Measurements from ENCODE around the gene GABRE.

Gene GABRE

GRCh38 chrX:151973060-151973661 is 1.3 kb downstream of the GABRE start:
- Histone ChIP-seq H3K36me3 (ENCODE audit: control insufficient read depth, insufficient read depth, low read length) (no peaks in the 10 kb centered on the region), H3K4me1 (ENCODE audit: control insufficient read depth, insufficient read depth, low read length) (peaks cover 2% of the 10 kb centered on the region; the same call in 1 of the 2 replicates), H3K27me3 (ENCODE audit: control insufficient read depth, insufficient read depth, low read length) (peaks cover 4% of the 10 kb centered on the region; the same call in 1 of the 2 replicates), H3K4me3 (ENCODE audit: low read length) (no peak overlapping the region), H3K9me3 (ENCODE audit: control insufficient read depth, insufficient read depth, low read length) (no peaks in the 10 kb centered on the region), H3K27ac (ENCODE audit: low read length) (no peak overlapping the region)
- DNase-seq (ENCODE audit: low read depth, low spot score), result no peak
- WGBS (ENCODE audit: insufficient coverage, insufficient read length), result no CpG with 5 or more reads among the region's 4 CpGs

GRCh38 chrX:151970661-151971060 is 3.8 kb downstream of the GABRE start:
- Histone ChIP-seq H3K27ac (ENCODE audit: low read length) (no peak overlapping the region), H3K4me1 (ENCODE audit: control insufficient read depth, insufficient read depth, low read length) (peaks cover 2% of the 10 kb centered on the region; the same call in 1 of the 2 replicates), H3K4me3 (ENCODE audit: low read length) (no peak overlapping the region), H3K36me3 (ENCODE audit: control insufficient read depth, insufficient read depth, low read length) (no peaks in the 10 kb centered on the region), H3K27me3 (ENCODE audit: control insufficient read depth, insufficient read depth, low read length) (peaks cover 4% of the 10 kb centered on the region; the same call in 1 of the 2 replicates), H3K9me3 (ENCODE audit: control insufficient read depth, insufficient read depth, low read length) (no peaks in the 10 kb centered on the region)
- DNase-seq (ENCODE audit: low read depth, low spot score), result no peak
- no CpG with 5 or more reads among the region's 6 CpGs for whole genome bisulfite sequencing (ENCODE audit: insufficient coverage, insufficient read length)

- Histone ChIP-seq H3K27ac (ENCODE audit: low read length) (no peak overlapping the region), H3K4me3 (ENCODE audit: low read length) (no peak overlapping the region)
- WGBS (ENCODE audit: insufficient coverage, insufficient read length), result no CpG with 5 or more reads among the region's 7 CpGs
Observed at GRCh38 chrX:151970027-151970426, 4.4 kb downstream of the GABRE start.

DNA sequence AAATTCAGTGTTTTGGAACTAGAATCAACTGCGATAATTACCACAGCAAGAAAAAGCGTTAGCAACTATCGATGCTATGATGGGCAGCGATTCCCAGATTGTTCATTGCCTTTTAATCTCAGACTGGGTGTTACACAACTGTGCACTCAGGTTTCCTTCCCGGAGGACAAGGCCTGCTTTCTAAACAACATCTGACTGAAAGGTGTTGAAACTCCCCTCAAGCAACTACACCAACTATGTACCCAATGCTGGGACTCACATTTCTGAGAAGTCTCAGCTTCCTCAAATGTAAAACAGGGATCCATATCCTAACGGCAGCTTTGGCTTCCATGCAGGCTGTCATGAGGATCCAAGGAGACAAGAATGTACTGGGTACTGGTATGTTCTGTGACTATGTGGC is 8.2 kb downstream of the GABRE start:
- Histone ChIP-seq H3K4me1 (ENCODE audit: control insufficient read depth, insufficient read depth, low read length) (no peaks in the 10 kb centered on the region; the same call in 1 of the 2 replicates), H3K4me3 (ENCODE audit: low read length) (no peak overlapping the region), H3K27ac (ENCODE audit: low read length) (no peak overlapping the region), H3K9me3 (ENCODE audit: control insufficient read depth, insufficient read depth, low read length) (no peaks in the 10 kb centered on the region), H3K36me3 (ENCODE audit: control insufficient read depth, insufficient read depth, low read length) (no peaks in the 10 kb centered on the region), H3K27me3 (ENCODE audit: control insufficient read depth, insufficient read depth, low read length) (no peaks in the 10 kb centered on the region)
- DNase-seq (ENCODE audit: low read depth, low spot score), result no peak
- no CpG with 5 or more reads among the region's 6 CpGs for WGBS (ENCODE audit: insufficient coverage, insufficient read length)

More at GRCh38 chrX:151970027-151970426, 4.4 kb downstream of the GABRE start:
- Histone ChIP-seq H3K4me1 (ENCODE audit: control insufficient read depth, insufficient read depth, low read length) (peaks cover 2% of the 10 kb centered on the region; the same call in 1 of the 2 replicates), H3K9me3 (ENCODE audit: control insufficient read depth, insufficient read depth, low read length) (no peaks in the 10 kb centered on the region), H3K27me3 (ENCODE audit: control insufficient read depth, insufficient read depth, low read length) (peaks cover 4% of the 10 kb centered on the region; the same call in 1 of the 2 replicates), H3K36me3 (ENCODE audit: control insufficient read depth, insufficient read depth, low read length) (no peaks in the 10 kb centered on the region)
- no peak for DNase-seq (ENCODE audit: low read depth, low spot score)

- Histone ChIP-seq H3K9me3 (ENCODE audit: control insufficient read depth, insufficient read depth, low read length) (no peaks in the 10 kb centered on the region), H3K27ac (ENCODE audit: low read length) (no peak overlapping the region), H3K36me3 (ENCODE audit: control insufficient read depth, insufficient read depth, low read length) (no peaks in the 10 kb centered on the region), H3K4me3 (ENCODE audit: low read length) (no peak overlapping the region), H3K27me3 (ENCODE audit: control insufficient read depth, insufficient read depth, low read length) (no peaks in the 10 kb centered on the region), H3K4me1 (ENCODE audit: control insufficient read depth, insufficient read depth, low read length) (no peaks in the 10 kb centered on the region)
- WGBS (ENCODE audit: insufficient coverage, insufficient read length), result no CpG with 5 or more reads among the region's 5 CpGs
- no peak for DNase-seq (ENCODE audit: low read depth, low spot score)
Observed at GRCh38 chrX:151962034-151962433, 12.4 kb downstream of the GABRE start.

DNA sequence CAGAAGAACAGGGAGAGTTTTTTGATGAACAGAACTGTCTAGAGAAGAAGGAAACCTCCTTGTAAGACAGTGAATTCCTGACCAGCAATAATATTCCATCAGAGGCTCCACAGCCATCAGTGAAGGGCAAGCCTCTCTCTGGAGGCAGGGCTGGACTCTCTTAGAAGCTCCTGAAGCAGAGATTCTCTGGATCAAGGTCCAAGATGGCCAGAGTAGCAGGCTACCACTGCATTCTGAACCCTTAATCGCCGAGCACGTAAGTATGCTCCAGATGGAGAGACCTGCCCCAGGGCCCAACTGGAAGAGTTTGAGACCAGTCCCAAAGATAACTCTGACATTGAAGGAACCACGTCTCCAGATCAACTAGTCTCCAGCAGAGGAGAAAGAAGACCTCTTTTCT is 16.4 kb downstream of the GABRE start:
- Histone ChIP-seq H3K36me3 (ENCODE audit: control insufficient read depth, insufficient read depth, low read length) (no peaks in the 10 kb centered on the region), H3K27ac (ENCODE audit: low read length) (no peak overlapping the region), H3K9me3 (ENCODE audit: control insufficient read depth, insufficient read depth, low read length) (no peaks in the 10 kb centered on the region), H3K4me3 (ENCODE audit: low read length) (no peak overlapping the region), H3K27me3 (ENCODE audit: control insufficient read depth, insufficient read depth, low read length) (no peaks in the 10 kb centered on the region), H3K4me1 (ENCODE audit: control insufficient read depth, insufficient read depth, low read length) (no peaks in the 10 kb centered on the region)
- no CpG with 5 or more reads among the region's 4 CpGs for WGBS (ENCODE audit: insufficient coverage, insufficient read length)
- DNase-seq (ENCODE audit: low read depth, low spot score), result no peak

DNA sequence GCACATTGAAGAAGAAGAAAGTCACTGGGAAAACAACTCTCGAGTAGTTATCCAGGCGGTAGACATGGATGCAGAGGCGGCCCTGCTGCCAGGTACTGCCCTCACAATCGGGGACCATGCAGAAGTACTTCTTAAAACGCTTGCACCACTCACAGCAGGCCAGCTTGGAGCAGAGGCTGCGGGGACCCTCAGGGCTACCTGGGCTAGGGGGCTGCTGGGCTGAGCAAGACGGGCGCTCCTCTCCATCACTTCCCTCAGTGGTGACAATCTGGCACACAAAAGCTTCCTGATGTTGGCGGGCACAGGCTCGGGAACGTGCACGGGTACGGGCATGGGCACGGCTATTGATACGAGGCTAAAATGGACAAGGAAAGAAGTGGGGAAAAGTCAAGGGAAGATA is 19.7 kb downstream of the GABRE start:
- Histone ChIP-seq H3K9me3 (ENCODE audit: control insufficient read depth, insufficient read depth, low read length) (no peaks in the 10 kb centered on the region), H3K27ac (ENCODE audit: low read length) (no peak overlapping the region), H3K27me3 (ENCODE audit: control insufficient read depth, insufficient read depth, low read length) (no peaks in the 10 kb centered on the region), H3K4me3 (ENCODE audit: low read length) (no peak overlapping the region), H3K4me1 (ENCODE audit: control insufficient read depth, insufficient read depth, low read length) (no peaks in the 10 kb centered on the region), H3K36me3 (ENCODE audit: control insufficient read depth, insufficient read depth, low read length) (no peaks in the 10 kb centered on the region)
- no CpG with 5 or more reads among the region's 15 CpGs for WGBS (ENCODE audit: insufficient coverage, insufficient read length)
- DNase-seq (ENCODE audit: low read depth, low spot score), result no peak

- H3K4me3 ChIP-seq (ENCODE audit: low read length), result no peak overlapping the region
- H3K27ac ChIP-seq (ENCODE audit: low read length), result no peak overlapping the region
- H3K4me1 ChIP-seq (ENCODE audit: control insufficient read depth, insufficient read depth, low read length), result no peaks in the 10 kb centered on the region
- H3K36me3 ChIP-seq (ENCODE audit: control insufficient read depth, insufficient read depth, low read length), result no peaks in the 10 kb centered on the region
- H3K27me3 ChIP-seq (ENCODE audit: control insufficient read depth, insufficient read depth, low read length), result no peaks in the 10 kb centered on the region
- DNase-seq (ENCODE audit: low read depth, low spot score), result no peak
- H3K9me3 ChIP-seq (ENCODE audit: control insufficient read depth, insufficient read depth, low read length), result no peaks in the 10 kb centered on the region
Observed at GRCh38 chrX:151938172-151938571, 36.3 kb downstream of the GABRE start.

DNA sequence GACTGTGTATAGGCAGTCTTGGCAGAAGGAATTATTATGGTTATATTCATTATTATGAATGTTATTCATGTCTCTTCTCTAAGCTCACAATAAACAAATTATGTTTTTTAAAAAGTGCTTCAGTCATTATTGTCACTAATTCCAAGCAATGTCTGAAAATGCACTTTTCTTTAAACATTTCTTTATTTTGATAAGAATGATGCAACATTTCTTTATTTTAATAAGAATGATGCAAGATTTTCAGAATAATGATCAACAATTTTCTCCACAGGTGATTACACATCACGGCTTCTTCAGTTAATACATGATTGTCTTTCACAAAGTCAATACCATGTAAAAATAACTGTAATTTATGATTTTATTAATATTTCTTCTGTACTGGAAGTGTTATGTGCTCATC is 39.1 kb downstream of the GABRE start:
- no peak overlapping the region for H3K4me3 ChIP-seq (ENCODE audit: low read length)
- H3K27me3 ChIP-seq (ENCODE audit: control insufficient read depth, insufficient read depth, low read length), result no peaks in the 10 kb centered on the region
- no peaks in the 10 kb centered on the region for H3K36me3 ChIP-seq (ENCODE audit: control insufficient read depth, insufficient read depth, low read length)
- H3K27ac ChIP-seq (ENCODE audit: low read length), result no peak overlapping the region
- DNase-seq (ENCODE audit: low read depth, low spot score), result no peak
- no peaks in the 10 kb centered on the region for H3K4me1 ChIP-seq (ENCODE audit: control insufficient read depth, insufficient read depth, low read length)
- H3K9me3 ChIP-seq (ENCODE audit: control insufficient read depth, insufficient read depth, low read length), result no peaks in the 10 kb centered on the region
- WGBS (ENCODE audit: insufficient coverage, insufficient read length), result no CpG with 5 or more reads among the region's 1 CpG

GRCh38 chrX:151929126-151929525 is 45.4 kb downstream of the GABRE start:
- H3K9me3 ChIP-seq (ENCODE audit: control insufficient read depth, insufficient read depth, low read length), result no peaks in the 10 kb centered on the region
- no peaks in the 10 kb centered on the region for H3K27me3 ChIP-seq (ENCODE audit: control insufficient read depth, insufficient read depth, low read length)
- H3K36me3 ChIP-seq (ENCODE audit: control insufficient read depth, insufficient read depth, low read length), result no peaks in the 10 kb centered on the region
- H3K4me3 ChIP-seq (ENCODE audit: low read length), result no peak overlapping the region
- no peak for DNase-seq (ENCODE audit: low read depth, low spot score)
- WGBS (ENCODE audit: insufficient coverage, insufficient read length), result no CpG with 5 or more reads among the region's 4 CpGs
- H3K4me1 ChIP-seq (ENCODE audit: control insufficient read depth, insufficient read depth, low read length), result 0 out of 2 replicates have a peak, but pooled peaks cover 2% of the 10 kb centered on the region
- H3K27ac ChIP-seq (ENCODE audit: low read length), result no peak overlapping the region

DNA sequence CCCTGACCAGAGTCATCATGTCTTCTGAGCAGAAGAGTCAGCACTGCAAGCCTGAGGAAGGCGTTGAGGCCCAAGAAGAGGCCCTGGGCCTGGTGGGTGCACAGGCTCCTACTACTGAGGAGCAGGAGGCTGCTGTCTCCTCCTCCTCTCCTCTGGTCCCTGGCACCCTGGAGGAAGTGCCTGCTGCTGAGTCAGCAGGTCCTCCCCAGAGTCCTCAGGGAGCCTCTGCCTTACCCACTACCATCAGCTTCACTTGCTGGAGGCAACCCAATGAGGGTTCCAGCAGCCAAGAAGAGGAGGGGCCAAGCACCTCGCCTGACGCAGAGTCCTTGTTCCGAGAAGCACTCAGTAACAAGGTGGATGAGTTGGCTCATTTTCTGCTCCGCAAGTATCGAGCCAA is 50.8 kb downstream of the GABRE start:
- no CpG with 5 or more reads among the region's 6 CpGs for WGBS (ENCODE audit: insufficient coverage, insufficient read length)
- Histone ChIP-seq H3K27me3 (ENCODE audit: control insufficient read depth, insufficient read depth, low read length) (no peaks in the 10 kb centered on the region), H3K4me1 (ENCODE audit: control insufficient read depth, insufficient read depth, low read length) (0 out of 2 replicates have a peak, but pooled peaks cover 2% of the 10 kb centered on the region)

More for the DNA sequence above, 50.8 kb downstream of the GABRE start:
- H3K4me3 ChIP-seq (ENCODE audit: low read length), result no peak overlapping the region
- no peak for DNase-seq (ENCODE audit: low read depth, low spot score)
- no peaks in the 10 kb centered on the region for H3K9me3 ChIP-seq (ENCODE audit: control insufficient read depth, insufficient read depth, low read length)
- H3K36me3 ChIP-seq (ENCODE audit: control insufficient read depth, insufficient read depth, low read length), result no peaks in the 10 kb centered on the region
- H3K27ac ChIP-seq (ENCODE audit: low read length), result no peak overlapping the region
